Measurements from ENCODE around the gene ADGRF3.

GRCh38 chr2:26295511-26295910 lies 51.1 kb downstream of the ADGRF3 start:
- no peak for TF ChIP-seq CTCF (IDR thresholded peaks at IDR 0.05)
- no peak for TF ChIP-seq POLR2AphosphoS5 (IDR thresholded peaks at IDR 0.05)

Measured in upper lobe of left lung (tissue), 4 donors.